GM18519 (cell line): ENCODE results near the gene ICA1L.
A peak's percentile ranks its signal among the peaks of the same experiment; 100 is the strongest.
"Not testable (repeated sequence)": the region's sequence is repeated elsewhere in the genome, so short reads cannot be mapped to it uniquely, and the experiment has no call there.

ENCODE experiments used
- ATAC-seq: cut with Tn5 transposase; IDR thresholded peaks from one replicate; pipeline ENCODE4 v1.9.1; 2021; ENCODE audit warnings: mild to moderate bottlenecking, moderate library complexity; ENCODE audit not compliant: unreplicated experiment, low FRiP score

Gene ICA1L

GRCh38 chr2:202871300-202872141, at the start of gene ICA1L:
TSS of gene ICA1L (minus strand) at chr2:202871766. CDS start at chr2:202829009, 42,757 bp downstream.
- peak; percentile 31 for ATAC-seq

- ATAC-seq, result no peak
Measured at GRCh38 chr2:202918860-202919259, 47.3 kb upstream of the ICA1L start.

GRCh38 chr2:202912342-202913201, 41.0 kb upstream of the ICA1L start:
- ATAC-seq, result peak; percentile 35

GRCh38 chr2:202911512-202912341, 40.2 kb upstream of the ICA1L start, which contains the start of the genes CARF and WDR12:
TSS of gene CARF (plus strand) at chr2:202912275. CDS start at chr2:202941903, 29,628 bp downstream.
TSS of gene WDR12 (minus strand) at chr2:202911673. CDS start at chr2:202911476, 197 bp downstream.
- ATAC-seq, result peak; percentile 49

- ATAC-seq, result no peak
Measured at GRCh38 chr2:202911203-202911511, 39.6 kb upstream of the ICA1L start.

GRCh38 chr2:202910698-202911097, 39.1 kb upstream of the ICA1L start:
- no peak for ATAC-seq

- not testable (repeated sequence) for ATAC-seq
Measured at GRCh38 chr2:202910250-202910649, 38.7 kb upstream of the ICA1L start.

- ATAC-seq, result no peak
Measured at GRCh38 chr2:202909394-202910192, 38.0 kb upstream of the ICA1L start.

GRCh38 chr2:202908186-202908585, 36.6 kb upstream of the ICA1L start:
- ATAC-seq, result no peak

GRCh38 chr2:202905507-202905906, 33.9 kb upstream of the ICA1L start:
- not testable (repeated sequence) for ATAC-seq

GRCh38 chr2:202885190-202885589, 13.6 kb upstream of the ICA1L start:
- no peak for ATAC-seq

- ATAC-seq, result no peak
Measured at GRCh38 chr2:202883987-202884675, 12.6 kb upstream of the ICA1L start.

- ATAC-seq, result no peak
Measured at GRCh38 chr2:202881570-202881969, 10.0 kb upstream of the ICA1L start.

GRCh38 chr2:202877699-202878098, 6.1 kb upstream of the ICA1L start:
- ATAC-seq, result no peak

GRCh38 chr2:202870431-202871299, 901 bp downstream of the ICA1L start:
- ATAC-seq, result peak; percentile 57

GRCh38 chr2:202861987-202862386, 9.6 kb downstream of the ICA1L start:
- no peak for ATAC-seq

GRCh38 chr2:202858601-202859000, 13.0 kb downstream of the ICA1L start:
- ATAC-seq, result no peak

GRCh38 chr2:202849343-202849742, 22.2 kb downstream of the ICA1L start:
- ATAC-seq, result not testable (repeated sequence)
